Measurements from ENCODE around the gene YIF1B. TPM values are rescaled to one million over a fixed set of nuclear protein-coding genes. Genes with fewer than 3 reads are reported as not detected.
A peak's percentile ranks its signal among the peaks of the same experiment; 100 is the strongest.

YIF1B gene
- total RNA-seq, 3 donors from 2014 or later, result 20.5 to 28.8 (median 27.7) TPM

- TF ChIP-seq, protein P1, sequence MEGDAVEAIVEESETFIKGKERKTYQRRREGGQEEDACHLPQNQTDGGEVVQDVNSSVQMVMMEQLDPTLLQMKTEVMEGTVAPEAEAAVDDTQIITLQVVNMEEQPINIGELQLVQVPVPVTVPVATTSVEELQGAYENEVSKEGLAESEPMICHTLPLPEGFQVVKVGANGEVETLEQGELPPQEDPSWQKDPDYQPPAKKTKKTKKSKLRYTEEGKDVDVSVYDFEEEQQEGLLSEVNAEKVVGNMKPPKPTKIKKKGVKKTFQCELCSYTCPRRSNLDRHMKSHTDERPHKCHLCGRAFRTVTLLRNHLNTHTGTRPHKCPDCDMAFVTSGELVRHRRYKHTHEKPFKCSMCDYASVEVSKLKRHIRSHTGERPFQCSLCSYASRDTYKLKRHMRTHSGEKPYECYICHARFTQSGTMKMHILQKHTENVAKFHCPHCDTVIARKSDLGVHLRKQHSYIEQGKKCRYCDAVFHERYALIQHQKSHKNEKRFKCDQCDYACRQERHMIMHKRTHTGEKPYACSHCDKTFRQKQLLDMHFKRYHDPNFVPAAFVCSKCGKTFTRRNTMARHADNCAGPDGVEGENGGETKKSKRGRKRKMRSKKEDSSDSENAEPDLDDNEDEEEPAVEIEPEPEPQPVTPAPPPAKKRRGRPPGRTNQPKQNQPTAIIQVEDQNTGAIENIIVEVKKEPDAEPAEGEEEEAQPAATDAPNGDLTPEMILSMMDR (IDR thresholded peaks at IDR 0.05), result no peak
- no peak for TF ChIP-seq POLR2A (IDR thresholded peaks at IDR 0.05)
- no peak for TF ChIP-seq POLR2AphosphoS5 (IDR thresholded peaks at IDR 0.05)
- Histone ChIP-seq H3K36me3 (no peaks in the 10 kb centered on the region), H3K27me3 (no peaks in the 10 kb centered on the region), H3K4me3 (no peak overlapping the region), H3K27ac (no peak overlapping the region), H3K9me3 (no peaks in the 10 kb centered on the region), H3K4me1 (no peaks in the 10 kb centered on the region)
- no peak for DNase-seq (ENCODE audit: low spot score in 2 of 2)
- intact Hi-C loops (cut with DNase I; ENCODE audit: low total_unique reads), result no loop called here
Measured at GRCh38 chr19:38317104-38317612, 1.4 kb upstream of the YIF1B start.

DNA sequence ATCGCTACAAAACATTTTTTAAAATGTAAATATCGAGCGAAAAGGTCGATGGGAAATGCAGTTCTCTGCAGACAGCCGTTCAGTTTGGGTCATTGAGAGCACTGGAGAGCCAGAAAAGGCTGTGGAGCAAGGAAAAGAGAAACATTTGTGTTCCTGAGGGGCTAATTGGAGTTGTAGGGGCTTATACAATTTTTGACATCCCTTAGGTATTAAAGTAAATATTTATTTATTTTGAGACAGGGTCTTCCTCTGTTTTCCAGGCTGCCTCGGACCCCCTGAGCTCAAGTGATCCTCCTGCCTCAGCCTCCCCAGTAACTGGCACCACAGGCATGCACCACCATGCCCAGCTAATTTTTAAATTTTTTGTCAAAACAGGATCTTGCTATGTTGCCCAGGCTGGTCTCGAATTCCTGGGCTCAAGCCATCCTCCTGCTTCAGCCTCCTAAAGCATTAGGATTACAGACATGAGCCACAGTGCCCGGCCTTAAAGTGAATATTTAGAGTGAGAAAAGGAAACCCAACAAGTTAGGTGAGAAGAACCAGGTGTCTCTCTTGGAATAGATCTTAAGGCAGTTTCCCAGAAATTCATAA is 825 bp upstream of the YIF1B start:
- Histone ChIP-seq H3K27me3 (no peaks in the 10 kb centered on the region), H3K9me3 (no peaks in the 10 kb centered on the region), H3K36me3 (no peaks in the 10 kb centered on the region), H3K27ac (peak overlapping the region; percentile 84 to 87), H3K4me1 (no peaks in the 10 kb centered on the region), H3K4me3 (peak overlapping the region; percentile 52 to 71 (median 66))
- TF ChIP-seq, protein P1 (IDR thresholded peaks at IDR 0.05), result no peak
- TF ChIP-seq POLR2A (IDR thresholded peaks at IDR 0.05) (no peak), POLR2AphosphoS5 (IDR thresholded peaks at IDR 0.05) (no peak)
- DNase-seq (ENCODE audit: low spot score in 2 of 2), result no peak
- intact Hi-C loops (cut with DNase I; ENCODE audit: low total_unique reads), result no loop called here

DNA sequence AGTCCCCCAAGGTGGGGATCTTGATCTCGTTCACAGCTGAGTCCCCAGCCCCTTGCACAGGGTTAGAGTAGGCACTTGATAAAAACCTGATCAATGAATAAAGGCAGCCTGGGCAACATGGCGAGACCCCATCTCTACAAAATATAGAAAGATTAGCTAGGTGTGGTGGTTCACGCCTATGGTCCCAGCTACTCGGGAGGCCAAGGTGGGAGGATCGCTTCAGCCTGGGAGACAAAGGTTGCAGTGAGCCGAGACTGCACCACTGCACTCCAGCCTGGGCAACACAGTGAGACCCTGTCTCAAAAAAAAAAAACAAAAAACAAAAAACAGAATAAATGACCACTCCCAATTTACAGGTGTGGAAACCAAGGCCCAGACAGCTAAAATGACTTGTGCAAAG is 4.8 kb downstream of the YIF1B start:
- H3K9me3 ChIP-seq, result no peaks in the 10 kb centered on the region
- intact Hi-C loops (cut with DNase I; ENCODE audit: low total_unique reads), result no loop called here

GRCh38 chr19:38310279-38310670 is 5.5 kb downstream of the YIF1B start:
- H3K4me1 ChIP-seq, result no peaks in the 10 kb centered on the region
- H3K4me3 ChIP-seq, result no peak overlapping the region
- intact Hi-C loops (cut with DNase I; ENCODE audit: low total_unique reads), result no loop called here
- no peaks in the 10 kb centered on the region for H3K27me3 ChIP-seq
- H3K9me3 ChIP-seq, result no peaks in the 10 kb centered on the region
- TF ChIP-seq POLR2AphosphoS5 (IDR thresholded peaks at IDR 0.05) (no peak), POLR2A (IDR thresholded peaks at IDR 0.05) (no peak)
- TF ChIP-seq, protein P1 (IDR thresholded peaks at IDR 0.05), result no peak
- no peaks in the 10 kb centered on the region for H3K36me3 ChIP-seq
- H3K27ac ChIP-seq, result no peak overlapping the region
- DNase-seq (ENCODE audit: low spot score in 2 of 2), result no peak

More for the DNA sequence above, 4.8 kb downstream of the YIF1B start:
- Histone ChIP-seq H3K27ac (no peak overlapping the region), H3K27me3 (no peaks in the 10 kb centered on the region), H3K36me3 (no peaks in the 10 kb centered on the region), H3K4me1 (no peaks in the 10 kb centered on the region), H3K4me3 (no peak overlapping the region)
- TF ChIP-seq, protein P1 (IDR thresholded peaks at IDR 0.05), result no peak
- TF ChIP-seq POLR2AphosphoS5 (IDR thresholded peaks at IDR 0.05), result no peak
- TF ChIP-seq POLR2A (IDR thresholded peaks at IDR 0.05), result no peak
- DNase-seq (ENCODE audit: low spot score in 2 of 2), result no peak

DNA sequence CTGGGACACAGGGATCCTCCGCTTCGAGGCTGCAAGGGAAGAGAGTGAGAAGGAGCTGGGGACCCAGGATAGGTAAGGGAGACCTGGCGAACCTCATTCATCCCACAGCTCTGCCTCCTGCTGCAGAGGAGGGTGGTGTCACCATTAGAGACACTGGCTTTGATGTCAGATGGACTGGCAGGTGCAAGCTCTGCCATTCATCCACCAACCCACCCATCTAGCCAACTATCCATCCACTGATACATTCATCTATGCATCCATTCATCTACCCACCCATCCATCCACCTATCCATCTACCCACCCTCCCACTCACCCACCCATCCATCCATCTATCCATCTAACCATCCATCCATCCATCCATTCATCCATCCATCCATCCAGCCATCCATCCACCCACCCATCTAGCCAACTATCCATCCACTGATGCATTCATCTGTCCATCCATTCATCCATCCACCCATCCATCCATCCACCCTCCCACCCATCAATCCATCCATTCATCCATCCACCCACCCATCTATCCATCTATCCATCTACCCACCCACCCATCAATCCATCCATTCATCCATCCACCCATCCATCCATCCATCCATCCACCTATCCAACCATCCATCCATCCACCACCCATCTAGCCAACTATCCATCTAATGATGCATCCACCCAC is 6.0 kb downstream of the YIF1B start:
- TF ChIP-seq POLR2AphosphoS5 (IDR thresholded peaks at IDR 0.05) (no peak), POLR2A (IDR thresholded peaks at IDR 0.05) (no peak)
- TF ChIP-seq, protein P1 (IDR thresholded peaks at IDR 0.05), result no peak
- no peaks in the 10 kb centered on the region for H3K9me3 ChIP-seq

More for the DNA sequence above, 6.0 kb downstream of the YIF1B start:
- no peaks in the 10 kb centered on the region for H3K36me3 ChIP-seq
- H3K27ac ChIP-seq, result no peak overlapping the region
- intact Hi-C loops (cut with DNase I; ENCODE audit: low total_unique reads), result no loop called here
- DNase-seq (ENCODE audit: low spot score in 2 of 2), result no peak
- H3K27me3 ChIP-seq, result no peaks in the 10 kb centered on the region
- H3K4me1 ChIP-seq, result no peaks in the 10 kb centered on the region
- H3K4me3 ChIP-seq, result no peak overlapping the region
